UCSD-AML1 (cell line): ENCODE measurements around the gene ELMO1.

Source experiments
- DNase-seq: peaks from one replicate; lab custom pipeline; 2025; ENCODE audit not compliant: unreplicated experiment; lab: John Stamatoyannopoulos, UW

Gene ELMO1

DNA sequence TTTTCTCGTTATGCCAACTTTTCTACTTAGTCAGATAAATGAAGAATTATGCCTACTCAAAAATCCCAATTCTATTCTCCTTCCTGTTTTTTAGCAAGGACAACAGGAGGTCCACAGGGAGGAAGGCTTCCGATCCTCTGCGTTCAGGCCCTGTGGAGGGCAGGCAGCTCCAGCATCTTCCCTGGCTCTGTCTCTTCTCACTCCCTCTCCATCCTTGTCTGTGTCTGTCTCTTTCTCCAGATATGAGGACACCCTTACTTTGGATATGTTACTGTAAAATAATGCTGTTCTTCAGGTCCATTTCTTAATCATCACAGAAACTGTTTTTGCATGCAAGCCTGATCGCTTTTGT is 166.6 kb downstream of the ELMO1 start:
- no peak for DNase-seq

DNA sequence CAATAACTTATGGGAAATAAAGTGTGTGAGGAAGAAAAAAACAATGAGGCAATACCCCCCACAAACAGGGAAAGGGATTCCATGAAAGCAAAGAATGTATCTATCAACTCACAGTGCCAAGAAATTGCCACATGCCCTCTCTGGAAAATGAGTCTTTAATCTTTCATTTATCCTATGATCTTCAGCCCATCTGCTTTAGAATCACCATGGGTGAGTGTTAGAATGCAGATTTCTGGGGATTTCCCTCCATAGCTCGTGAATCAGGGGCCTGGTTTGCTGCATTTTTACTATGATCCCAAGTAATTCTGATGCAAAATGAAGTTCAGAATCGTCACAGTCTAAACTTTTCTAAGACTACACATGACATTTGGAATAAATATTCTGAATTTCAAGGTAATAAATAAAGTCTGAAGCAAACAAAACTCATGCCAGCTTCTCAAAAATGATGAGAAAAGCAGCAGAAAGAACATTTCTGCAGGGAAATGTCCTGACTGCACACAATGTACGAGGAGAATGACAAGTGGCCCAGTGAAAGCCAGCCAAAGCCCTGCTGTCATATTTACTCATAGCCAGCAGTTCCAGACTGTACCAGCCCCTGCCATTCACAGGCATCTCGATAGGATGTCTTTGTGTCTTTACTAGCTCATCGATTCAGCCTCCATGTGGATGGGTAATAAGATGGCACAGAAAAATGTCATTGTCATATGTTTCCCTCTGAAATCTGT is 167.1 kb downstream of the ELMO1 start:
- DNase-seq: no peak

DNA sequence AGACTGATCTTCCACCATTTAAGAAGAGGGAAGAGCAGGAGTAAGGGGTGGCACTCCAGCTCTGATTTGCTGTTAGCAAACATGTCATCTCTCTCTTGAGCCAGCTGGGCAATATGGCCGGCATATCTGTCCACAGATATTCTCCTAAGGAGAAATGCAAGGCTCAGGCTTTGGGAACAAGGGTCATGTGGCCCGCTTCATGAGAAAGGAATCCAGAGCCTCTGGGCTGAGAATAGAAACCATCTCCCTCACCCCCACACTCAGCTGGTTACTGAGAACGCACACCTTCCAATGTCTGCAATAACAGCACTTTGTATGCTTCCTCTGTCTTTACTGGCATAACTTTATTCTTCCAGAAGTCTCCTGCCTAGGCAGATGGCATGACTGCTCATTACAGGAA is 171.2 kb downstream of the ELMO1 start:
- no peak for DNase-seq

DNA sequence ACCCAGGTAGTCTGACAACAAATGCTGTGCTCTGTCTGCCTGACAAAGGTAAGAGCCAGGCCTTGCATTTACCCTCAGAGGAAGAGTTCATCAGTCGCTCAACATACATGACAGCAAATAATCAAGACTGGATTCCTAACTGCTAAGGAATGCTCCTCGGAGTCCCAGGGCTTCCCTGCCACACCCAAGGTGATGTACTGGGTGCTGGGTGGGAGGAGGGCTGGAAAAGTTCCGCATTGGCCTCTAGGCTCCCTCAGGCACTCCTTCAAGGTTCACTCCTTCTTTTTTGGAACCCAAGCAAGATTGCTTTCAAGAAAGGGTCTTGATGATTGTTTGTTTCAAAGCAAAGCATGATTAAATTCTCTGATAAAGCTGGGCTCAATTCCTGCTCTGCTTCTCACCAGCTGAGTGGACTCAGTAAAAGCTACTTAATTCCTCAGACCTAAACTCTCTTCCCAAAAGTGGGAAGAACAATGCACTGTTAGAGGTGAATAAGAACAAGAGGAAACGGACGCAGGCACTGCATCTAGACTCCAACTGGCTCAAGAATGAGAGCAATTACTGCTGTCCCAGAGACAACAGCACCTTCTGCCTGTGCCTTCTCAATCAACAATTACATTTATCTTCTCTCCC is 173.5 kb downstream of the ELMO1 start:
- no peak for DNase-seq

DNA sequence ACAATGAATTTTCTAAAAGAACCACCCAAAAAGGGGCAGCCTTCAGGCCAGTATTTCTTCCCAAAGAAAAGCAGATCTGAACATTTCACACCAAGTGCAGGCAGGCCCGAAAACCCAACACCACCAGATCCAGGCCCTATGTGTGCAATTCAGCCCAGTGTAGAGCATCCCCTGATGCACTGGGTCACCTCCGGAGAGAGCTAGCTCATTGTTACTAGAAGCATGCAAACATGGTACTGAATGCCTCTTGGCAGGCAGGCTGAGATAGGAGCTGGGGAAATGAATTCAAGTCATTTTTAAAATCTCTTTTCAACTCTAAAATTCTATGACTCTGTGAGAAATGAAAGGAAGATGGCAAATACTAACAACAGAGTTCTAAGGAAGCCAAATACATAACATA is 174.8 kb downstream of the ELMO1 start:
- DNase-seq: no peak

DNA sequence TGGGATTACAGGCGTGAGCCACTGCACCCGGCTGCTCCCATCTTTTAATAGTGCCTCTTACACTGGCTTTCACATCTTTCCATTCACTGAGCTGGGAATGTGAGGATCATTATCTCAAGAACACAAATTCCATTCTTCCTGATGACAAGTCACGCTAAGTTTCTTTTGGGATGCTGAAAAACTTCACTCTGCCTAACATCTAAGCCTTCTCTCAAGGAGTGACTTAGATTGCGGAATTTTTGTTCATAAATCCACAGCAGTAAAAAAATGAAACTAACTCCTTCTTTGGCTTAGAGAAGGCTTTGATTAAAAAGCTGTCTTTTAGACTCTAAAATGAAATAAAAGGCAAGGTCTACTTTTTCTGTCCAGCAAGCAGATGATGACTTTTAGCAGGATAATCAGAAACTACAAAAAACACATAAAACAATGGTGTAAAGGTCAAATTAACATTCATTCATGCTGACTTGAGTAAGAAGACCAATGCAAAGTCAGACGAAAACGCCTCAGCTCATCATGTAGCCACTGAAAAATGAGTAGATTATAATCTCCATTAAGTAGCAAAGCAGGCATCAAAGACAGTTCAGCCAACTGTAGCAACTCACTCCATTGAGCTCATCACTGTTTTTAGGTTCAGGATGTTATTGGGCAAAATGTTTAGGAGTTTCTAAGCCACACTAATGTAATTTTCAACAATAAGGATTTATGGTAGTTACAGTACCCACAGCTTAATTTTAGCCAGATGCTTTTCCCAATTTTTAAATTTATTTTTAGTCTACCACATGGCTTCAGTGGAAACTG is 178.8 kb downstream of the ELMO1 start:
- DNase-seq: no peak

DNA sequence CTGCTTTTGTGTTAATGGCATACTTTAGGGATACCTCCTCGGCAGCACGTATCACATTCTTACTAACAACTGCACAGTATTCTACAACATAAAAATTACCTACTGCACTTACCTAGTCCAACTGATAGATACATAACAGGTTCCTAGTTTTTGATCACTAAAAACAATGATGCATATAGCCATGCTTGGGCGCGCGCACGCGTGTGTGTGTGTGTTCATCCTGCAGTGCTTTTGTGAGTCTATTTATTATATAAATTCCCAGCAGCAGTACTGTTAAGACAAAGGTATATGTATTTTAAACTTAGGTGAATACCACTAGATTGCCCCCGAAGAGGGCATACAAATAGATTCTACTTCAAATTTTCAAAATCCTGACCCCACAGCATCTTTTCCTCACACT is 181.4 kb downstream of the ELMO1 start:
- DNase-seq: no peak

DNA sequence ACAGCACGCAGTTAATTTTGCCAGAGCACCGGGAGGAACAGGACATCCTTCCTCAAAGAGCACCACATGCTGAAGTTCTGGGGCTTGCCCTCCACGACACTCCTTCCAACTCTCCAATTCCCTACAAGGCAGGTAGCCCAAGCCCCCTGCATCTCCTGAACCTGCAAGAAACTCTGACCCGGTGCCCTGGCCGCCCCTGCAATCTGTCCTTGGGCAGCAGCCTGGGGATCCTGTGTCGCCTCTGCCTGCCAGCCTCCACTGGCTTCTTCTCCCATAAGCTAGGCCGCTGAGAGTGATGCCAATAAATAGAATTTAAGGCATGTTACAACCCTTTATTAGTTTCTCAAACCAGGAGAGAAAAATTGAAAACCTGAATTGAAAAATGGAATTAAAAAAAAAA is 182.8 kb downstream of the ELMO1 start:
- DNase-seq: no peak

DNA sequence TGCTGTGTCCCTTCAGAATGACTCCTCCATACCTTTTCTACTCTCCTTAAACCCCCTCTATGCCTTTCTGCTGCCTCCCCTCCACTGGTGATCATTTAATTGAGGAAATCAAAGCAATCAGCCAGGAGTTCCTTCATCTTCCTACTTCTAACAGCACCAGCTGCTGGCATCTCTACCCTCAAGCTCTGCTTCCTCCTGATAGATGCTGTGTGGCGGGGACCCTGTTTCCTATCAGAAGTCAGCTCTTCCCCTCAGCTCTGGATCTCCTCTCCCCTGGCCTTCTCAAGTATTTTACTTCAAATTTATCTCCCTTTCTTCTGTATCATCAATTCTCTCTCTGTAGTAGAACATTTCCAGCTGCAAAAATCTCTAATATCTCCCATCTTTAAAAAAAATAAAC is 183.7 kb downstream of the ELMO1 start:
- peak; percentile 13 for DNase-seq

DNA sequence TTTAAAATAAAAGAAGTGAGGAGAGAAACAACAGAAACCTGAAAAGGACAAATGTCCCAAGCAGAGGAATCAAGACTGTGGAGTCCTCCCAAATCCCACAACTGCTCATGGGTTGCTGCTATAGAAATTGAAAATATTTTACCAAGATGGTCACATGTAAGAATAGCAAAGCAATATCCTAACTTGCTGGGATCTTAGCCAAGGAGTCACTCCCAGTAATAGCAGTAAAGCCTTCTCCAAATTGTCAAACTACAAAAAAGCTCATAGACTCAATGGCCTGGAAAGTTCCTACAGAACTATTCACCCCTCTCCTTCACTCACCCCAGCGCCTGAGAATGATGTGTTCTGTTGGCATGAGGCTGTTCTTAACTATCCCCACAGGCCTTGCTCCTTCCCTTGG is 186.5 kb downstream of the ELMO1 start:
- no peak for DNase-seq

DNA sequence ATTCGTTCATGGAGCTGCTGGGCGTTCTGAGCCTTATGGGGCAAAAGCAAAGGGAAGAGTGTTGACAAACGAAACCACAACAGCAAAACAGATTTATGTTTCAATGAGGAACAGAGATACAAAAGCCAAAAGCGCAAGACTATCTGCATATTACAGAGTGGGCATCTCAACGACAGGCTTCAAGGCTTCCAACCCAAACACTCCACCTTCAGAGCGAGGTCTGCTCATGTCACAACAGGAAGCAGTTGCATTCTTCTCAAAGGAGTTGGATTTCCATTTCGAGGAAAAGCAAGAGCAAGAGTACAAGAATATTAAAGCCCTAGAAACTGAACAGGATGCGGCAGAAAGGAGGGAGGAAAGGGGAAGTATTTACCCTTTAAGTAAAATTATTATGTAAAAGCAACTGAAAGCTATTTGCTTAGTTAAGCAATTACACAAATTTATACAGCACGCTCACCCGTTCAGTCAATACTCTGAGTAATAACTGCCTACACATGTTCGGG is 189.3 kb downstream of the ELMO1 start:
- no peak for DNase-seq

DNA sequence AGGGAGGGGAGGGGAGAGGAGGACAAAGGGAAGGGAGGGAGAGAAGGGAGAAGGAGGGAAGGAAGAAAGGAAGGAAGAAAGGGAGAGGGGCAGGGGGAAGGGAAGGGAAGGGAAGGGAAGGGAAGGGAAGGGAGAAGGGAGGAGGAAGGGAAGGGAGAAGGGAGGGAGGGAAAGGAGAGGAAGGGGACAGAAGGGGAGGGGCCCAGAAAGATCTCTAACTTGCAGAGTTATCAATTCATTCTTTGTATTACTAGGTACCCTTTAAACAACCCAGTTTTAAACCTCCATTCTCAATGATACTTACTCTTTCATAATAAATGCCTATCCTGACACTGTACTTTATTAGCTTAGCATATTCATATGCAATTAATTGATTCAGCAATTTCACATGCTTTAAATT is 192.0 kb downstream of the ELMO1 start:
- no peak for DNase-seq

DNA sequence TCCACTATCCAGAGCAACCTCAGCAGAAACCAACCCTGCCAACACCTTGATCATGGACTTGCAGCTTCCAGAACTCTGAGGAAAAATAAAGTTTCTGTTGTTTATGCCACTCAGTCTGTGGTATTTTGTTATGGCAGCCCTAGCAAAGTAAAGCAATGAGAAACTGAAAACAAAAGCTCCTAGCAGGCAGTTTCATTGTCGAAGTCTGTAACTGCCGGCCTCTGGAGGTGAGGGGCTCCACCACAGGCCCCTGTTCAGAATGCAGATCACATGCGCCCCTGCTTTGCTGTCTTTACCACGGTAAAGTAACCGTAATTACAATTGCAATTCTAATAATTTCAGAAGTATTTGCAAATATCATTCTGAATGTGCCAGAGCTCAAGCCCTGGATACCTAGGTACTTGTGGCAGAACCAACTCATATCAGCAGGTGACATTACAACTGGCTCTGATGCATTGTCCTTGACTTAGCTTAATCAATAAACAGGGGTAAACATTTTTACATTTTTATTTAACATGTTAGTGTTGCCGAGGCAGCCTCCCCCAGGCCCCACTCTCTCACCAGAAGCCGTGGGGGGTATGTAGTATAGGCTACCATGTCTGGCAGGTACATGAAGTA is 193.2 kb downstream of the ELMO1 start:
- DNase-seq: no peak

DNA sequence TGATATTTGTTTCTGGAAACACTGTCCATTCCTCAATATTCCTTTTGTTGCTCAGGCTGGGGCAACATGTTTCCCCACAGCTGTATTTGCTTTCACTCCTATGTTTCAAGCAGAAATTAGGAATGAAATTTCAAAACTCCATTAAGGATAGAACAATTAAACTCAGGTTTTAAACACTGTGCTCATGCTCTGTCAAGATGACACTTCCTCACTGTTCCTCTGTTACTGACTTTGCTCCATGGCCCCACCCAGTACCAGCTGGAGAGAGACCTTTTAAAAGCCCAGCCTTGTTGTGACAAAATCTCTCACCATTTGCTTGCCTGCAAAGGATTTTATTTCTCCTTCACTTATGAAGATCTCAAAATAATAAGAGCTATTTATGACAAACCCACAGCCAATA is 197.4 kb downstream of the ELMO1 start:
- DNase-seq: no peak

DNA sequence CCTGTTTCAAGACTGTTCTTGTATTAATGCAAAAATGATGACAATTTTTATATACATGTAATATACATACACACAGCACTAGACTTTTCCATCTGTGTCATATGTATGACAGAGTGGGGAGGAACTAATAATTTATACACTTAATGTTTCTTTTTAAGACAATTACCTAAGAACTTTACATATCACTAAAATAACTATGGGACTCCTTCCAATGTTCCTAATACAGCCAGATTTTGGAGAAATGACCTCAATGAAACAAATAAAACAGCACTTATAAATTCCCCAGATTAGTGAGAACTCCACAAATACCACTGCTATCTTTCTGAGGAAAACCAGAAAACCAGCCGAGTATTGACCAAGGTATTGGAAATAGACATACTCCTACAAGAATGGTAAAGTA is 199.4 kb downstream of the ELMO1 start:
- DNase-seq: no peak

DNA sequence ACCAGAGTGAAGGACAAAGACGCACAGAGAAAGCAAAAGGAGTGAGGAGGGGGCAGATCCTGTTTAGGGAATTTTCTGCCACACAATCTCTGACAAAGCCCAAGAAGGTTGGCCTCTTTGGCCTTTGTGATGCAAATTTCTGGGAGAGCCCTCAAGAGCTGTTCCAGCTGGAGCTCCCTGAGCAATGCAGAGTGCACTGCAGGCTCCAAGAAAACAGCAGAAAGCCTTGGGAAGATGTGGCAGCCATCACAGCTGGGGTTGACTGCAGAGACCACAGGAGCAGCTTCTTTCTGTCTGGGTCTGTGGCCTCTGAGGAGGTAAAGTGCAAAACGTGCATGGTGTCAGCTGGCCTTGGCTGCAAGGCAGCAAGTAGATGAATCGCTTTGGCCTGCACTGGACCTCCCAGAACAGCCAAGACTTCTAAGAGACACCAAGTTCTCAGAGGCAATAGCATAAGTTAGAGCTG is 200.2 kb downstream of the ELMO1 start:
- DNase-seq: no peak

DNA sequence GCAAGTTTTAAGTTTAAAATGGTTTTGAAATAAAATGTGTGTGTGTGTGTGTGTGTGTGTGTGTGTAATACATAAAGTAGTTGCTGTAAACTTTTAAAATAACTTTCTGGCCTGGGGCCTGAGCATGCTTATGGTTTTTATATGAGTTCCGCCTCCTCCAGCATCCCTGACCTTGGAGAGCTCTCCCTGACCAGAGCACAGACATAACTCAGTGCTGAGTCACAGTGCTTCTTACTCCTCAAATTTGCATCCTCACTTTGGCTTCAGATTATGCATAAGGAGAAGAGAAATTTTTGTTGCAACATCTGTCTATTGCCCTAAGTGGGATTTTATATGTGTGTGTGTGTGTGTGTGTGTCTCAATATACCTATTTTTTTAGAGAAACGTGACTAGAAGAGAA is 200.8 kb downstream of the ELMO1 start:
- DNase-seq: no peak

DNA sequence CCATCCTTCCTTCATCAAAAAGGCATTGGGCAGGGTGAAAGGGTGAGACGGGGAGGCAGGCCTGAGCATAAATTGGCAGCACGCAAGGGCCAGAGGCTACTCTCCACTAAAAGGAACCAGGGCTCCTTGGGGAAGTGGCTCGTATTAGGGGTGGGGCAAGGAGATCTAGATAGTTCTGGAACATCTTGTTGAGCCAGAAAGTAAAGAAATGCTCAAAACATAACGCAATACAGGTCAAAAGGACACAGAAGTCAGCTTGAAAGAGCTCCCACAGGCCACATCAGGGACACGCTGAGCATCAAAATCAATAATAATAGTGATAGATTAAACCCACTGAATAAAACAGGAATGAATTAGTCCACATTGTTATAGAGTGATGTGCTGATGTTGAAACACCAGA is 203.1 kb downstream of the ELMO1 start:
- no peak for DNase-seq

DNA sequence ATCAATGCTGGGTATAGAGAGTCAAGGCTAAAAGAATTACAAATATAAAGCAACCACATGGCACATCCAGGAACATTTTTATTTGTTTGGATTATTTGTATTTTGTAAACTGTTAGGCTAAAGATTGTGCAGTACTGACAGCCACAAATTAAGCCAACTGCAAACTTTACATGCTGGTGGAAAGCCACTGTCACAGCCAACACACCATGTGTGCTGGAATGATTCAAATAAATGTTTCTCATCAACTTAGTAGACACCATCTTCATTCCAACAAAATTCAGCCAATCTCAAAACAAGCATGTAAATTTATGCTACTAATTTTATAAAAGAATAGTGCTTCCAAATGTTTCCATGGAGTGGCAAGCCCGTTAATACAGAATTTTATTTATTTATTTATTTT is 211.8 kb downstream of the ELMO1 start:
- no peak for DNase-seq

DNA sequence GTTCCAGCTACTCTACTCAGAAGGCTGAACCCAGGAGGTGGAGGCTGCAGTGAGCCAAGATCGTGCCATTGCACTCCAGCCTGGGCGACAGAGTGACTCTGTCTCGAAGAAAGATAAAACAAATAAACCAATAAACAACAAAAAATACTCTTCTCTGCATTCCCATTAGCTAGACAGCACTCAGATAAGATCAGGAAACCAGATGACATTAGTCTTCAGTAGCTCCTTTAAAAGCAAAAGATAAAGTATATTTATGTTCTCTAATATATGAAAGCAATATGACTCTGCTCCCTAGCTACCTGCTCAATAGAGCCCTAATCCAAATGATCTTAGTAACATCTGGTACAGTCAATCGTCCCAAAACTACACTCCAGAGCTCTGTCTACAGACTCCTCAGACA is 212.9 kb downstream of the ELMO1 start:
- DNase-seq: no peak

DNA sequence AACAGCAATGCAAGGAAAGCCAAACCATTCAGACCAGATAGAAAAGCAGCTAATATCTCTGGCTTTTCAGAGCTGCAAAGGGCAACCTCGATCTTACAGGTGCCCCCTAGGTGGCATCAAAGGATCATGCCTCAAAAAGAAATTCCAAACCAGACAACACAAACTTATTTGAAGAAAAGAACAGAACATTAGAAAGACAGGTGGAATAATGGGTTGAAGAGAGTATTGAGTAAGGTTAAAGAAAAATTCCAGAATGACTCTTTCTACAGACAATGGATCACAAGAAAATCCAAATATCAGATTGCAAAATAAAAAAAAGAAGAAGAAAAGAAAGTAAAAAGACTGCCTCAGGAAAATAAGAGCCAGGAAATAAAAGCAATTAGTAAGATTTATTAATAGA is 213.7 kb downstream of the ELMO1 start:
- no peak for DNase-seq

DNA sequence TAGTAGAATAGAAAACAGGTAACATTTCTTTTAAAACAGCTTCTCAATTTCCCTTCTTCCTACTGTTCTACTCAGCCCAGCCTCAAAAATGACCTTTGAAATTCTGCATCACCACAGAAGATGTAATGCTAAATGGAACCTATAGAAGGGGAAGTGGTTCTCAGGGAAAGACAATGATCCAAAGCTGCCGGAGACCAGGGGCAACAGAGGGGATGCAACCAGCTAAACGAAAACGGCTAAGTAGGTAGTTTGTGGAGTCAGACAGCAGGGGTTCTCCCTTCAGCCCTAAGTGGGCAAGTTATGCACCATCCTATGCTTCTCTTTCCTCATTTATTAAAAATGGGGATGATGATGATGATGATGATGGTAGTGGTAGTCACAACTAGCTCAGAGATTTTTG is 214.3 kb downstream of the ELMO1 start:
- no peak for DNase-seq
